CD4-positive, alpha-beta T cell treated with Interleukin-17A for 4 hours (primary cell): ENCODE results near the gene ROR1.

Experiments used
- DNase-seq: peaks from one replicate; pipeline ENCODE4 v3.0.0-alpha.2; 2020; ENCODE audit warnings: mixed read lengths

ROR1 gene

GRCh38 chr1:63983391-63984256 is 209.8 kb downstream of the ROR1 start:
- no peak for DNase-seq

GRCh38 chr1:63984257-63984929 is 210.6 kb downstream of the ROR1 start:
- no peak for DNase-seq

DNA sequence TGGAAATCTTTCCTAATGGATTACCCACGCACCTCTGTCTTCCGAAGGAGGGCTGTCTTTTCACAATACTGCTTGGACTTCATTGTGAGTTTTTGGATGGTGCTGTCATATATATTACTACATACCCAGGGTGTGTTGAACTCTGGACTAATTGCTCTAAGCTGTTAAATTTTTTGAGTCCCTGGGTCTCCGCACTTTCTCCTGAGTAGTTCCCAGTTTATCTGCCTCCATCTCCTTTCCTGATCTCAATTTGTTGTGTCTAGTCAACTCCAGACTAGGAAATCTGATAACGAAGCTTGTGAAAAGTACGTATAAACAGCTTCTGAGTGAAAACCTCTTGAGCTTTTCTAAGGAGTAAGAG is 211.1 kb downstream of the ROR1 start:
- DNase-seq, result no peak

DNA sequence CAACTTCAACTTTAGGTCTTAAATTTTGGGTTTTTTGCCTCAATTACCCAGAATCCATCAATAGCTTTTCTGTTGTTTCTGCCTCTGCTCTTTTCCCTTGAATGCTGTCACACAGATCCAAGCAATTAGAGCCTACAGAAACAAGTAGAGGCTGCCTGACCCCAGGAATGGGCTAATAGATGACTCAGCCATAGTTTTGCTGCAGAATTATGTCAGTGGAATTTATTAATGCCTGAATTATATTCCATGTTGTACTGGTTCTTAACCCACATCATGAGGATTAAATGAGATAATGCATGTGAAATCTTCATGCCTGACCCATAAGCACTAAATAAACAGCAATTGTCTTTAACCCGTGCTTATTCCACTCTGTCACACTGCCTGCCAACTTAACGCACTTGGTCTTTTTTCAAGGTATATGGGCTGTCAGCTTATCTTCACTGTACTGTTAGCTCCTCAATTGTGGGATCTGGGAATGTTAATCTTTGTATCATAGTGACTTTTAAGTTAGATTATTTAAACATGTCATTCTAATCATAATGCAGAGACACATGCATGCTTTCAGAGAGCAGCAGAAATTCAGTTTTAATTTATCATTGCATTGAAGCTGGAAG is 213.3 kb downstream of the ROR1 start:
- DNase-seq, result no peak

DNA sequence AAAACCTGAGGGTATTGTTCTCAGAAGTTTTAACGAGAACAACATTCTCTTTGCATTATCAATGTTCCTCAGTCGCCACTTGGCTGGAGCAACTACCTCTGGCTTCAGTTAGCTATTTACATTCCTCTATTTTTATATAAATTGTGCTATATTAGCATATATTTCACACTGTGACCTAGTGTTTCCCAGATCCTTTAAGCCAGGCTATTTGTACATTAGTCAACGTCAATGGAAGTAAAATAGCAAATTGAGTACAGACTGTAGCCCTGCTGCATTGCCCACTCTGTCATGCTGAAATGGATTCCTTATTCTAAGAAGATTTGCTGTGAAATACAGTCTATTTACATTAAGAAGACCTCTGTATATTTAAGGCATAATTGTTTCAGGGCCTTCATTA is 213.8 kb downstream of the ROR1 start:
- DNase-seq, result no peak

DNA sequence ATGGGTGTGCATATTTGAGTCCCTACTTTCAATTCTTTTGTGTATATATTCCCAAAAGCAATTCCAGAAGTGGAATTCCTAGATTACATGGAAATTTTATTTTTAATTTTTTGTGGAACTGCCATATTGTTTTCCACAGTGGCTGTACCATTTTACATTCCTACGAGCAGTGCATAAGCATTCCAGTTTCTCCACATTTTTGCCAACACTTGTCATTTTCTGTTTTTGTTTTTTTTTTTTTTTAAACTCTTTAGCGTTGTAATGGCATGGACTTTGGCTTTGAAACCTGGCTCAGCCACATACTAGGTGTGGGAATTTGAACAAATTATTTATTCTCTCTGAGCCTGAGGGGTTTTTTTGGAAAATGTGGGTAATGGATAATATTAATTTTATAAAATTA is 215.1 kb downstream of the ROR1 start:
- no peak for DNase-seq

DNA sequence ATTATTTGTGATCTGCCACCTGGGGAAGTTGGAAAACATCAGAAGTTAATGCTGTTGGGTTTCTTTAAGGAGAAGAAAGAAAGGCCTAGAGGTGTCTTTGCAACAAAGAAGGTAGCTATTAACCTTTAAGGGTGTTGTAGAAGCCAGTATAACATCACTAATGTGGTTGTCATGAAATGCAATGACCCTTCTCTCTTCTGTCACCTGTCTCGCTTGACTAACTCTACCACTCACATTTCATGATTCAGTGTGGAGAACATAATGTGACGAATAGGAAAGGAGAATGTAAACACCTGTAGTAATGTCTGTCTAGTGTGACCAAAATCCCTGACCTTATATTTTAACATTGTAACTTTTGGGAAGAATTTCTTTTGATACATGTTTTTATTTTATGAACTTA is 217.9 kb downstream of the ROR1 start:
- no peak for DNase-seq

GRCh38 chr1:64000021-64000420 is 226.2 kb downstream of the ROR1 start:
- DNase-seq, result no peak

GRCh38 chr1:64001038-64001437 is 227.2 kb downstream of the ROR1 start:
- DNase-seq, result no peak

DNA sequence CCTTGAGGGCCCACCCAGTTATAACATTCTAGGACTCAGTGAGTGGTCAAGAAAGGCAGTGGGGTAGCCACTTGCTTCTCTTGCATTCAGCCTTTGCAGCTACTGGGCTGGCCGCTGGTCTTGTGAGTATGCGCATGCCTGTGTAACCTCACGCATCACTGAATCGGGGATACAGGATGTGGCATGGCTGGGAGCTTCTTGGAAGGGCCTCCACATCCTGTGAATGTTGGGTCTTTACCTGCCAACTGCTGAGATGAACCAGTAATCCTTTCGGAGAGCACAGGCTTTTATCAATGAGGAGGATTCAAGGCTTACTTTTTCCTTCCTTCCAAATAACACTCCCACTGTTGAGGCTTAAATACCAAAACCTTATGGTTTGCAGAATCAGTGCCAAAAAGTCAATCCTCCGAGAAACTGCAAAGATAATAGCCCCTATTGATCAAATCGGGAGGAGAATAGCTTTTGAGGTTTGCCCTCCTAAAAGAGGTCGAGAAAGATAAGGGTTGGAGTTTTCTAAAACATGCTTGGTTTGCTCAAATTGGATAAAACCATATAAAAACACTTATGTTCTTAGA is 230.7 kb downstream of the ROR1 start:
- no peak for DNase-seq

DNA sequence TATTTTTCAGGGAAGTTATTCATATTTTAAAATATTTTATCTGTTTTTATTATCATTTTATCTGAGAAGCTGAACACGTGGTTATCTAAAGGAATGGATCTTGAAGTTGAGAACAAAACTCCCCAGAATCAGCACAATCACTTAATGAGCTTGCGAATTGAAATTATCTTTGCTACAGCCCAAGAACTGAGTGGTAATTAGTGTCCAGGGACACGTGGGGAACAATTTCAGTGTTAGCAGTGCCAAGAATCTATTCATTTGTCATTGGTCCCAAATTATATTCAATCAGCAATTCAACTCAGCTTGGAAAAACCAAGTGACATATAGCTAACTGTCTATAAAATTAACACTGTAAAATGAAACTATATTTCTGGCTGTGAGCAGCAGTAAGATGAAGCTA is 232.0 kb downstream of the ROR1 start:
- no peak for DNase-seq

GRCh38 chr1:64006276-64007051 is 232.6 kb downstream of the ROR1 start:
- no peak for DNase-seq

- DNase-seq, result no peak
These were observed 236.5 kb downstream of the ROR1 start for GRCh38 chr1:64010316-64010715.

- DNase-seq, result no peak
These were observed 239.6 kb downstream of the ROR1 start for GRCh38 chr1:64013395-64013794.

DNA sequence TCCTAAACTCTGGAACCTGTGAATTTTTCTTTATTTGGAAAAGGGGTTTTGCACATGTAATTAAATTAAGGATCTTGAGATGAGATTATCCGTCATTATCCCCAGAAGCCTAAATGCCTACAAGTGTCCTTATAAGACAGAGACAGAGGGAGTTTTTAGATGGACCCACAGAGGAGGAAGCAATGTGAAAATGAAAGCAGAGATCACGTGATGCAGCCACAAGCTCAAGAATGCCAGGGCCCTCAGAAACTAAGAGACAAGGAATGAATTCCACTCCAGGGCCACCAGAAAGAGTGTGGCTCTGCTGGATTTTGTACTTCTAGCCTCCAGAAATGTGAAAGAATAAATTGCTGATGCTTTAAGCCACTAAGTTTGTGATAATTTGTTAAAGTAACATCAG is 246.0 kb downstream of the ROR1 start:
- no peak for DNase-seq

GRCh38 chr1:64021066-64021465 is 247.2 kb downstream of the ROR1 start:
- no peak for DNase-seq

DNA sequence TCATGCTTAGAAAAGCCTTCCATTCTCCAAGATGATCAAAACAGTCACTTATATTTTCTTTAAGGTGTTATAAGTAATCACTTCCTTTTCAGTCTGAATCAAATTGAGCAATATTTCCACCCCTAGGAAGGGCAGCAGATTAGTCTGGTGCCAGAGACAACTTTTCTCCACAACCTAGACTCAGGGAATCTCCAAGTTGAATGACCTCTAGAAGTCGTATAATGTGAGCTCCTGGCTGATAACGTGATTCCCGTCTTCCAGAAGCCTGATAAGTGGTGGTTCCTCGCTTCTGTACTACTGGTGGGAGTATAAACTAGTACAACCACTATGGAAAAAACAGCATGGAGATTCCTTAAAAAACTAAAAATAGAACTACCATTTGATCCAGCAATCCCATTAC is 251.2 kb downstream of the ROR1 start:
- DNase-seq, result no peak

GRCh38 chr1:64029037-64029436 is 255.2 kb downstream of the ROR1 start:
- DNase-seq, result no peak

GRCh38 chr1:64030411-64030810 is 256.6 kb downstream of the ROR1 start:
- DNase-seq, result no peak

- no peak for DNase-seq
These were observed 257.4 kb downstream of the ROR1 start for GRCh38 chr1:64031236-64031635.

DNA sequence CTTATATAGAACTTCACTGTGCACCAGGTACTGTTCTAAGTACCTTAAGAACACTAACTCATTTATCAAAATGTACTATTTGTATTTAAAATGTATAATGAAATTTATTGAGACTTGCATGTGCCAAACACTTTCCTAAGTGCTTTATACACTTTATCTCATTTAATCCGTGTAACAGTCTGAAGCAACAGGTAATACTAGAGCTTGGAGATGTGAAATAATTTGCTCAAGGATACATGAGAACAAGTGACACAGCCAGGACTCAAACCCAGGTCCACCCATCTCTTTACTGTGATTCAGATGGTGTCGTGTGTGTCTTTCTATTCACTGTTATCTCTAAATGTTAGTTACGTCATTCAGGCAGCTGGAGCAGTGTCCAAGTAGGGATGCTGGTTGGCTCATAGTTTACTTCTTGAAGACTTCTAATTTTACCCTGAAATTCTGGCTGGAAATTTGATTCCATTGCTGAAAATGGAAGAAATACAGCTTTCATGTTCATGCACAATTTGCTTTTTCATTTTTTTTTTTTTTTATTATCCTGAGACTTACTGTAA is 259.9 kb downstream of the ROR1 start:
- DNase-seq, result no peak

- no peak for DNase-seq
These were observed 262.7 kb downstream of the ROR1 start for GRCh38 chr1:64036549-64036948.

DNA sequence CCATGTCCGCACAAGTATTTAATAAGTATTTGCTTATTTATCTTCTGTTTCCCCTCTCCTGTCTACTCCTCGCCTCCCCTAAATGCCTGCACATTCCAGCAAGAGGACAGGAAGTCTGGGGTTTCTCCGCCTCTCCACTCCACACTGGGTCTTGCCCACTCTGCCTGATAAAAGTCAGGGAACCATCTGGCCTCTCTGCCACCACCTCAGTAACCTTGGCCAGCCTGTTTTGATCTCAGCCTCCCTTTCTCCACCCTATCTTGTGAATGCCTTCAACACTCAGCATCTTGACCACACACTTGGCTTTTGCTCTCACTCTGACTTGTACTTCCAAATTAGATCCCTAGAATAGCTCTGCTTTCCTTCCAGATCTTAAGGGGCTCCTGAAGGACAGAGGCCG is 264.3 kb downstream of the ROR1 start:
- no peak for DNase-seq
